ENCODE results near the gene C2orf78. TPM values are rescaled to one million over a fixed set of nuclear protein-coding genes. Genes with fewer than 3 reads are reported as not detected.

C2orf78 gene
- total and polyA plus RNA-seq, 10 of the 15 experiments (the other 5 are each of a cell fraction or from before 2014, with no cell fraction given) = 0.08 to 0.82 (median 0.40) TPM

DNA sequence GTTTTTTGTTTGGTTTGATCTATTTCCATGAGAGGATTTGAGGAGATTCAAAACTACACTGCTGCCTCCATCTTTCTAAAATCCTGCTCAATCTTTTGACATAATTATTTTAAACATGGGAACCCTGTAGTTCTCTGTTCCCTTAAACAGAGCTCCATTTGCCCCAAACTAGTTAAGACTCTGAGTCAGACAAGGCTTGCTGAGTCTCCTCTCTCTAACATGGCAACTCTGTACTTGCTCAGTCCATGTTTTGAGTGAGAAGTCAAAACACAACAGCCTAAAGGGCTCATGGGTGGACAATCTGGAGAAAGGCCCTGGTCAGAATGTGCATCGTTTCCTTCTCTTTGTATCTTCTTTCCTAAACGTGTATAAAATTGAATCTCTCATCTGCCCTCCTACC, 37.7 kb downstream of the C2orf78 start:
- ATAC-seq = peak; percentile 16
- intact Hi-C loops (cut with micrococcal nuclease; ENCODE audit: unreplicated experiment) = loop anchor here (10.0 kb wide), 5 partner anchors 137 to 513 kb away; partner anchors contain the start of gene TET3
- SMC1A ChIA-PET (ENCODE audit: uncharacterized antibody, unreplicated experiment) = interaction anchor here (0.6 to 7.3 kb wide), 26 partner anchors 9 to 764 kb away, joined by 3 to 53 read pairs (median 4); partner anchors contain the start of genes BOLA3 and TPRKB
- peak overlapping the region; percentile 59 for H2AFZ ChIP-seq (ENCODE audit: control insufficient read depth, low read depth, low read length)
- no peak overlapping the region for H3K4me3 ChIP-seq
- CTCF ChIA-PET = interaction anchor here (0.6 to 8.9 kb wide), 21 partner anchors 11 to 767 kb away, joined by 3 to 191 read pairs (median 4); partner anchors contain the start of genes BOLA3 and DUSP11
- in situ Hi-C loops (cut with MboI) = loop anchor here (10.0 kb wide), 1 partner anchor 573 kb away; no protein-coding TSS in a partner anchor
- no peak for FAIRE-seq
- peak overlapping the region; percentile 26; the same call in 1 of the 2 replicates for H3K9ac ChIP-seq (ENCODE audit: control insufficient read depth, insufficient read depth, low read length)
- peak overlapping the region; percentile 62 for H3K4me2 ChIP-seq (ENCODE audit: control insufficient read depth, insufficient read depth)
- peak overlapping the region; percentile 76 for H3K27ac ChIP-seq (ENCODE audit: control insufficient read depth, insufficient read depth)
- H3K9me3 ChIP-seq (replicated peaks; ENCODE audit: control insufficient read depth, insufficient read depth, low read length) = no peaks in the 10 kb centered on the region
- peaks cover 20% of the 10 kb centered on the region for H3K4me1 ChIP-seq (ENCODE audit: control insufficient read depth, insufficient read depth, low read length)
- BruUV-seq (replicated peaks) = no TSS peak
- no peaks in the 10 kb centered on the region for H4K20me1 ChIP-seq (ENCODE audit: control insufficient read depth, insufficient read depth)
- no peak for DNase-seq (ENCODE audit: low read depth, low spot score)
- RAD21 ChIA-PET (ENCODE audit: unreplicated experiment) = interaction anchor here (0.9 to 8.4 kb wide), 10 partner anchors 10 to 428 kb away, joined by 3 to 96 read pairs (median 6); partner anchors contain the start of gene MOB1A
- POLR2A ChIA-PET = interaction anchor here (1.1 to 1.9 kb wide), 5 partner anchors 74 to 327 kb away, joined by 3 to 7 read pairs (median 4); partner anchors contain the start of gene BOLA3
- no peaks in the 10 kb centered on the region for H3K79me2 ChIP-seq (ENCODE audit: control insufficient read depth, insufficient read depth, low read length)
- no peaks in the 10 kb centered on the region for H3K27me3 ChIP-seq (replicated peaks in 1 of 2; ENCODE audit: control insufficient read depth in 2 of 2, insufficient read depth in 2 of 2, low read length in 1 of 2)
- 24% methylated on average over 2 of the region's 2 CpGs for WGBS (ENCODE audit: insufficient coverage, insufficient replicate concordance, low lambda C conversion rate, missing lambda C conversion rate)
- TF ChIP-seq TCF12 (IDR thresholded peaks at IDR 0.05; ENCODE audit: low read depth, low read length) (no peak), ETV6 (conservative IDR thresholded peaks at IDR 0.05 in 1 of 2, IDR thresholded peaks at IDR 0.05 in 1 of 2; ENCODE audit: borderline replicate concordance in 1 of 2, low read depth in 1 of 2) (0 out of 4 replicates have a peak, but pooled peaks of 1 of the 2 experiments have one; percentile 12), RCOR1 (conservative IDR thresholded peaks at IDR 0.05; ENCODE audit: low read depth, low read length) (no peak), DPF2 (IDR thresholded peaks at IDR 0.05) (0 out of 2 replicates have a peak, but pooled peaks have one; percentile 8), NFIC (IDR thresholded peaks at IDR 0.05; ENCODE audit: low read depth, low read length) (peak; percentile 9; the same call in 1 of the 2 replicates)
- no peaks in the 10 kb centered on the region for H3K36me3 ChIP-seq (ENCODE audit: control insufficient read depth in 2 of 2, insufficient read depth in 2 of 2, low read length in 1 of 2)
